Stimulated activated CD4-positive, alpha-beta T cell treated with anti-CD3 and anti-CD28 coated beads, Interleukin-12 subunit alpha, Interleukin-12 subunit beta, amount 100 ng/mL, for 4 hours (primary cell): ENCODE results near the gene CYTH3.
"Not testable (repeated sequence)": the region's sequence is repeated elsewhere in the genome, so short reads cannot be mapped to it uniquely, and the experiment has no call there.

Experiments used
- DNase-seq: peaks from one replicate; pipeline ENCODE4 v3.0.0-alpha.2; 2020

CYTH3 gene

DNA sequence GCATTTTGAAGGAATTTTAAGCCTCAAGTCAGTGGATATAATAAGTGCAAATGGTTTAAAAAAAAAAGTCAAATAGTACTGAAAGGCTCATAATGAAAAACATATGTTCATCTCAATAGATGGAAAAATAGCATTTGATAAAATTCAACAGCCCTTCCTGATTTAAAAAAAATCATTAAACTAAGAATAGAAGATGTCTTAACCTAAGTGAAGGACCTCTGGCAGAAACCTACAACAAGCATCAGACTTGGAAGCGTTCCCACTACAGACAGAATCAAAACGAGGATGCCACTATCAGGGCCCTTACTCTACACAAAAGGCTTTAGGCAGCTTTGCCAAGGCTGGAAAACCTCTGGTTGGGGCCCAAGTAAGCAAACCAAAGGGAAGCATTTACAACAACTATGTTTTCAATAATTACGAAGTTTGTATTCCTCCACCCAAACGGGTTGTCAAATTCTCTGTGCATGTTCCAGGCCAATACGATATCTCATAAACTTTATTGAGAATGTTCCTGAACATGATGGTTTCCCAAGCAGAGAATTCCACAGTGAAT is 45.1 kb downstream of the CYTH3 start:
- no peak for DNase-seq

DNA sequence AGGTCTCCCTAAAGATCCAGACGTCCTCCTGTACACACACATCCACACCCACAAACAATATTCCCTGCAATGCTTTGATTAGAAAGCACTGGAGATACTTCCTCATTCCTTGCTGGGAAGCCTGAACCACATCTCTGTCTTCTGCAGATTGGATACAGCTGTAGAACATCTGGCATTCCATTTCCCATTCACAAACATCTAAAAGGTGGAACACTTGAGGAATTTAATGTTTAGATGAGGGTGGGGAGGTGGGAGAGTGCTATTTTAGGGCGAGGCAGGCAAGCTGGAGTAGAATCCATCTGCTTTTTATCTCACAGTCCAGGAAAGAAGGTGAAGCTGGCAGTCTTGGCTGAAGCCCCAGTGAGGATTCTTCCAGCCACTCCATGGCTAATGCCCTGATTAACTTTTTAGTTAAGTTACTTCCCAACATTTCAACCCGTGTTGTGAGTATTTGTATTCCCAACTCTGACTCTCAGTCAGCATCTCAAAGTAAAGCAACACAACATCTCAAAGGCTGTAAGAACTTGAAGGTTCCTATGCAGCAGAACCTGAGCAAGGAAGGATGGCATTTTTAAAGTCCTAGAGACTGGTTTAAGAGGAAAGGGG is 46.1 kb downstream of the CYTH3 start:
- DNase-seq = no peak

DNA sequence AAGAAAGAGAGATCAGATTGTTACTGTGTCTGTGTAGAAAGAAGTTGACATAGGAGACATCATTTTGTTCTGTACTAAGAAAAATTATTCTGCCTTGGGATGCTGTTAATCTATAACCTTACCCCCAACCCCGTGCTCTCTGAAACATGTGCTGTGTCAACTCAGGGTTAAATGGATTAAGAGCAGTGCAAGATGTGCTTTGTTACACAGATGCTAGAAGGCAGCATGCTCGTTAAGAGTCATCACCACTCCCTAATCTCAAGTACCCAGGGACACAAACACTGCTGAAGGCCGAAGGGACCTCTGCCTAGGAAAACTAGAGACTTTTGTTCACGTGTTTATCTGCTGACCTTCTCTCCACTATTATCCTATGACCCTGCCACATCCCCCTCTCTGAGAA is 49.0 kb downstream of the CYTH3 start:
- DNase-seq = not testable (repeated sequence)

DNA sequence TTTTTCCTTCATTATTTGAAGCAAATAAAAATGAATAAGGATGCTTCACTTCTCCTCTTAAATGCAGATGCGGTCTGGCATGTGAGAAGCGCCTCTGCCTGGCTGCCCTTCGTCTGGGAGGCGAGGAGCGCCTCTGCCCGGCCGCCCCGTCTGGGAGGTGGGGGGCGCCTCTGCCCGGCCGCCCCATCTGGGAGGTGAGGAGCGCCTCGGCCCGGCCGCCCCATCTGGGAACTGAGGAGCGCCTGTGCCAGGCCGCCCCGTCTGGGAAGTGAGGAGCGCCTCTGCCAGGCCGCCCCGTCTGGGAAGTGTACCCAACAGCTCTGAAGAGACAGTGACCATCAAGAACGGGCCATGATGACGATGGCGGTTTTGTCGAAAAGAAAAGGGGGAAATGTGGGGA is 49.4 kb downstream of the CYTH3 start:
- DNase-seq = not testable (repeated sequence)

DNA sequence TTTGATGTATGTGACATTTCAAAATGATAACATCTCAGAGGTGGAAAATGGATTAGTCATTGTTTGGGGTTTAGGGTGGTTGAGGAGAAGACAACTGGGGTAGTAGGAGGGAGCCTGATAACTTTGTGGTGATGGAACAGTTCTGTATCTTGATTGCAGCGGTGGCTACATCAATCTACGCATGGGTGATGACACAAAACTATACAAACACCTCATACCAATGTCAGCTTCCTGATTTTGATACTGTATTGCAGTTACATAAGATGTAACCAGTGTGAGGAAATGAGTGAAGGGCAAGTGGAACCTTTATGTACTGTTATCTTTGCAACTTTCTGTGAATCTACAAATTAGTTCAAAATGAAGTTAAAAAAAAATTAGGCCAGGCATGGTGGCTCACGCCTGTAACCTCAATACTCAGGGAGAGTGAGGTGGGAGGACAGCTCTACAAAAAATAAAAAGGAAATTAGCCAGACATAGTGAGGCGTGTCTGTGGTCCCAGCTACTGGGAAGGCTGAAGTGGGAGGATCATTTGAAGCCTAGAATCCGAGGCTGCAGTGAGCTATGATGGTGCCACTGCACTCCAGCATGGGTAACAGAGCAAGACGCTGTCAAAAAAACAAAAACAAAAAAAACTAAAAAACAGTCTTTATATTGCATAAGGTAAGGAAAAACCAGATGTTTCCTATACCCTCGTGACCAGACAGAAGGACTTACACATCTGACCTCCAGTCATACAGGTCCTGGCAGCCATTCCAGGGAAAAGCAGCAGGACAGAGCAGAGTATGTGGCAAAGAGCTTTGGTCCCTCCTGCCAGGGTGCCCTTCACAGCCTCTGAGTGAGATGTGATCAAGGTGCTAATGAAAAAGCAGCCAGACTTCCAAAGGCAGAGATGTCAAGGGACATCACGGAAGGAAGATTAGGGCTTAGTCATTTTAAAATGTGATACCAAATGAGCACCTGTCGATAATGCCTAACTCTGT is 50.8 kb downstream of the CYTH3 start:
- DNase-seq = peak; percentile 9

- DNase-seq = no peak
Measured at GRCh38 chr7:6218329-6218728, 54.1 kb downstream of the CYTH3 start.

- DNase-seq = no peak
Measured at GRCh38 chr7:6212008-6212407, 60.4 kb downstream of the CYTH3 start.

DNA sequence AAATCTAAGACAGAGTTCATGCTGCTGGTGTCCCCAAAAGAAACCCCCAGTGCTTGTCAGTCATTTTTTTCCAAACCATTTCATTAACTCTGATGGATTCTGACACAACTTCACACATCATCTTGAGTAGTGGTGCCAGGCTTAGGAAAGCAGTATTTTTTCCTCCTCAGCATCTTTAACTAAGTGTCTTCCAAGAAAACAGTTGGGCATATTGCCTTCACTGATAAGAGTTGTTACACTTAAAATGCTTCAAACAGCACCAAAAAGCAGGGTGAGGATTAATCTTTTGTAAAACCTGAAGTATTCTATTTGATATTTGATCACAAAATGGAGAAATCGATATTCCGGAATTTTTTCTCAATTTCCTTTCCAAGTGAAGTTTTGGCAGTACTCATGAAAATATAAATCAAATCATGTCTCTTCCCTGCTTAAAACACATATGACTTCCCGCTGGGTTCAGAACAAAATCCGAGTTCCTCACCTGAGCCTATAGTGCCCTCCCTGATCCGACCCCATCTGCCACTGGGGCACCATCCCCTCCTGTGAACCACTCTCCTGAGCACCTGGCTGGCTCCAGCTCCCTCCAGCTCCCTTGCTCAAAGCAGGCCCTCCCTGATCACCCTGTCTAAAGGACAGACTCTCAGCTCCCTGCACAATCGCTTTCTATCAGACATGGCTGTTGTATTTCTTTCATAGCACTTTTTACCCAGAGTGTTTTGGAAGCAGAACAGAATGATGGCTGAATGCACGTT is 61.6 kb downstream of the CYTH3 start:
- no peak for DNase-seq

- DNase-seq = no peak
Measured at GRCh38 chr7:6209340-6209739, 63.1 kb downstream of the CYTH3 start.

- DNase-seq = no peak
Measured at GRCh38 chr7:6208573-6209328, 63.7 kb downstream of the CYTH3 start.

DNA sequence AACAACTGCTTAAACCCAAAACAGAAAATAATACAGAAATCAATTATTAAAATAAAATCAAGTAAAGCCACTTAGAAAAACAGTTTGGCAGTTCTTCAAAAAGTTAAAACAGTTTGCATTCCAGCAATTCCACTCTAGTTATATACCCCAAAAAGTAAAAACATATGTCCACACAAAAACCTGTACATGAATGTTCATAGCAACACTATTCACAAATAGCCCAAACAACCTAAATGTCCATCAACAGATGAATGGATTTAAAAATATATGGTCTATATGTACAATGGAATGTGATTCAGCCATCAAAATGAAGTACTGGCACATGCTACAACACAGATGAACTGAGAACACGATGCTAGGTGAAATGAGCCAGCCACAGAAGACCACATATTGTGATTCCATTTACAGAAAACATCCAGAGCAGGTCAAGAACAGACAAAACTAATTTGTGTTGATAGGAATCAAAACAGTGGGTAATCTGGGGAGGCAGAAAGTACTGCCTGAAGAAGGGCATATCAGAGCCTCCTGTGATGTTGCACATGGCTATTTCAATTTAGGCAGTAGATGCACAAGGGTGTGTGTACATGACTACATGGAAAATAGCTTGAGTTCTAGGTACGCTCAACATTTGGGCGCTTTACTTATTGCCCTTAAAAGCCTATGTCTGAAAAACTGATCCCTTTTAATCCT is 66.3 kb downstream of the CYTH3 start:
- DNase-seq = no peak

DNA sequence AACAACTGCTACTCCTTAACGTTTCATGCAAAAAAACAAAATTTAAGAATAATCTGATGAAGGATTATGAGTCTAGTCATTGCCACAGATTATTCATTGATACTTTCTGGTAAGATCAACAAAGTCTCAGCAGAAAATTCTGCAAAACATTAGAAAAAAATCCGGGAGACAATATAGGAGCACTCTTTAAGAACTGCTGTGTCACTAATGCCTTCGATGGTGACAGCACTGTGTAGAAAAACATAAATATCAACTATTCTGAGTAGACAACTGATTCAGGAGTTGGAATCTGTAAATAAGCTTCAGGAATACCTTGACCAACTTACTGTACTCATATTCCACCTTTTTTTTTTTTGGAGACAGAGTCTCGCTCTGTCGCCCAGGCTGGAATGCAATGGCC is 69.0 kb downstream of the CYTH3 start:
- DNase-seq = no peak

DNA sequence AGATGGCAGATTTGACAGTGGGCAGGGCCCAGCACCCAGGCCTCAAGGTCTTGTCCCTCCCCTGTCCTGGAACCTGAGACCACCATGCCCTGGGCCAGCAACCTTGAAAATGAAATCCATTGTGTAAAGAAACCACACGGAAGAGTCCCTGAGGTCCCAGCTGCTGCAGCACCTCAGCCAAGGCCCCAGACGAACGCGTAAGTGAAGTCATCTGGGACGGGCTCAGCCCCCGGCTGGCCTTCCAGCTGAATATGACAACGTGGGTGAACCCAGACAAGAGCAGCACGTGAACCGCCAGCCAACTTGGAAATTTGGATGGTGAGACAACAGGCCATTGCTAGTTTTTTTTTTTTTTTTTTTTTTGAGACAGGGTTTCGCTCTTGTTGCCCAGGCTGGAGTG is 70.3 kb downstream of the CYTH3 start:
- no peak for DNase-seq

DNA sequence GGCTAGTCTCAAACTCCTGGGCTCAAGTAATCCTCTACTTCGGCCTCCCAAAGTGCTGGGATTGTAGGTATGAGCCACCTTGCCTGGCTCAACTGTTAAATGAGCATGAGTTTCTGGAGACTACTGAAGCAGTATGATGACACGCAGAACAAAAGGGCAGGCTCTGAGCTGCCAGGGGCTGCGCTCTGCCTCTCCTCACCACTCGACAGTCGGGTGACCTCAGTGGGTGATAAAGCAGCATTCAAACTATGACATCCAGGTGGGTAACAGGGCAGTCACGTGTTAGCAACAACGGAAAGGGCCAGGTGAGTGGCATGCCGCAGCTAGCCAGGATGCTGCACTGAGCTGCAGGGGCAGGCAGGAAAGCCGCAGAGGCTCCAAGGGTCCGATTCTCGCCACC is 71.5 kb downstream of the CYTH3 start:
- DNase-seq = no peak

DNA sequence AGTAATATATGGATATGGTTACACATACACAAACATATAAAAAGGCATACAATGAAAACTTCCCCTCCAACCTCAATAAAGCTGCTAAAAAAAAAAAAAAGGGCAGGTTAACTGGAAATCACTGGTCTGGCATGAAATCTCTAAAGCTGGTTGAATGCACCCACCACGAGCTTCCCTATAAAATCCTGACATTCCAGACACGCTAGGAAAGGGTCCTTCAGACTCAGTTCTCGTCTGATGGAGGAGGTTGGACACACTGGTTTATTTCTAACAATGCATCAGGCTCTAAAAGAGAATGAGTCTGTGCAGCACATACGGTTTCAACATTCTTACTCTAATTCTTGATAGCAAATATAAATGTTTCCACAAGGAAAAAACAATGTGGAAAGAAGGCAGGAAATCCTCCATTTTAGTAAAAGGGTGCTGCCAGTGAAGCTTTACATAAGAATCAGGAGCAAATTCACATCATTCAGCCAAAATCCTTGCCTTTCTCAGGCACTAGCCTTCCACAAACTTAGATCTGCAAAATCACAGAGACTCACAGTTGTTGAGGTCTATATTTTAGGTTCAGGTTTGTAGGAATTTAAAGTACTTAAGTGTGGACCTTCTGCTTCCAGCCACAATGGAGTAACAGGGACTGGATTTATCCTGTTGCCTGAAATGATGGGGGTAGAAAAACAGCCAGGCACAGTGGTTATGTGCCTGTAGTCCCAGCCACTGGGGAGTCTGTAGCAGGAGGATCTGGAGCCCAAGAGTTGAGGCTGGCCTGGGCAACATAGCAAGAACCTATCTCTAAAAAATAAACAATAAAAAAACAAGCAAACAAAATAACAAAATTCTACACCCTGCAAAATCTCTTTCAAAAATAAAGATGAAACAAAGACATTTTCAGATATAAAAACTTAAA is 73.5 kb downstream of the CYTH3 start:
- DNase-seq = no peak

GRCh38 chr7:6197801-6198551 is 74.4 kb downstream of the CYTH3 start:
- no peak for DNase-seq

- DNase-seq = no peak
Measured at GRCh38 chr7:6193709-6194108, 78.7 kb downstream of the CYTH3 start.

DNA sequence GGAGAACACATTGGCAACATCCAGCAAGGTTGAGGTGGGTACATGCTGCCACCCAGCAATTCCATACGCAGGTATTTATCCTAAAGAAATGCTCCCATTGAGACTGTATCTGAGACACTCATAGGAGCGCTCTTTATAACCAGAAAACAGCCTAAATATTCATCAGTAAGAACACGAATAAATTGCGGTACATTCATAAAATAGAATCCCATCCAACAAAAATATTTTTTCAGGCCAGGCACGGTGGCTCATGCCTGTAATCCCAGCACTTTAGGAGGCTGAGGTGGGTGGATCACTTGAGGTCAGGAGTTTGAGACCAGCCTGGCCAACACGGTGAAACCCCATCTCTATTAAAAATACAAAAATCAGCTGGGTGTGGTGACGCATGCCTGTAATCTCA is 81.9 kb downstream of the CYTH3 start:
- DNase-seq = not testable (repeated sequence)

- DNase-seq = no peak
Measured at GRCh38 chr7:6188389-6188788, 84.0 kb downstream of the CYTH3 start.

DNA sequence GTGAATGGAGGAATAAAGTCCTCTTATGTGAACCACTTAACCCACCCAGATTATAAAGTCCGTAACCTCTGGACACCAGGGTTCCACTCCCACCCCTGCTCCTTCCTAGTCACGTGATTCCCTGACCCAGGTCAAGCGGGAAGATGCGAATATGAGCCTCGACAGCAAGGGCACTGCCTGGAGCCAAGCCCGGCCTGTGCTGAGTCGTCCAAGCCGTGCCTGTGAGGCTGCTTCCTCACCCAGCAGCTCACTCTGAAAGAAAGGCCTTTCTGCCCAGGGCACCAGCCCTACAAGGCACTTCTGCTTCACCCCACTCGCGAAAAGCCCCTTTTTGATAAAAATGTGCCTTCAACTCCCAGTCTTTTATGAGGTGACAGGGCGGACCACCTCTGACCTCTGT is 85.8 kb downstream of the CYTH3 start:
- DNase-seq = no peak
